ENCODE data around the gene SPRR3. TPM values are rescaled to one million over a fixed set of nuclear protein-coding genes. Genes with fewer than 3 reads are reported as not detected.
"Not testable (repeated sequence)": the region's sequence is repeated elsewhere in the genome, so short reads cannot be mapped to it uniquely, and the experiment has no call there.

The SPRR3 gene
- total RNA-seq, 1 experiment from 2014 or later = not detected

- no peaks in the 10 kb centered on the region for H3K36me3 ChIP-seq
- no peak for DNase-seq (ENCODE audit: low read depth in 1 of 2, low spot score in 2 of 2)
- H3K9me3 ChIP-seq (replicated peaks) = no peaks in the 10 kb centered on the region
- no peaks in the 10 kb centered on the region; the same call in 1 of the 2 replicates for H3K27me3 ChIP-seq (replicated peaks)
- H3K27ac ChIP-seq = no peak overlapping the region
- H3K4me1 ChIP-seq (replicated peaks) = no peaks in the 10 kb centered on the region
- no peak overlapping the region for H3K4me3 ChIP-seq
Measured at GRCh38 chr1:152996633-152997400, 4.7 kb upstream of the SPRR3 start.

GRCh38 chr1:152997901-152998300 lies 3.6 kb upstream of the SPRR3 start:
- H3K4me1 ChIP-seq (replicated peaks) = no peaks in the 10 kb centered on the region
- H3K4me3 ChIP-seq = no peak overlapping the region
- H3K27me3 ChIP-seq (replicated peaks) = no peaks in the 10 kb centered on the region; the same call in 1 of the 2 replicates
- H3K36me3 ChIP-seq = no peaks in the 10 kb centered on the region
- no peaks in the 10 kb centered on the region for H3K9me3 ChIP-seq (replicated peaks)
- no peak for DNase-seq (ENCODE audit: low read depth in 1 of 2, low spot score in 2 of 2)
- no peak overlapping the region for H3K27ac ChIP-seq

- Histone ChIP-seq H3K4me3 (no peak overlapping the region), H3K4me1 (replicated peaks) (no peaks in the 10 kb centered on the region), H3K27ac (no peak overlapping the region), H3K36me3 (no peaks in the 10 kb centered on the region), H3K27me3 (replicated peaks) (no peaks in the 10 kb centered on the region; the same call in 1 of the 2 replicates), H3K9me3 (replicated peaks) (no peaks in the 10 kb centered on the region)
- DNase-seq (ENCODE audit: low read depth in 1 of 2, low spot score in 2 of 2) = no peak
Measured at GRCh38 chr1:152998476-152998875, 3.1 kb upstream of the SPRR3 start.

- Histone ChIP-seq H3K27me3 (replicated peaks) (no peaks in the 10 kb centered on the region; the same call in 1 of the 2 replicates), H3K9me3 (replicated peaks) (no peaks in the 10 kb centered on the region), H3K4me3 (no peak overlapping the region), H3K4me1 (replicated peaks) (no peaks in the 10 kb centered on the region), H3K36me3 (no peaks in the 10 kb centered on the region), H3K27ac (no peak overlapping the region)
- no peak for DNase-seq (ENCODE audit: low read depth in 1 of 2, low spot score in 2 of 2)
Measured at GRCh38 chr1:152999818-153000217, 1.7 kb upstream of the SPRR3 start.

- no peak overlapping the region for H3K27ac ChIP-seq
- no peaks in the 10 kb centered on the region for H3K4me1 ChIP-seq (replicated peaks)
Measured at GRCh38 chr1:153000294-153000693, 1.3 kb upstream of the SPRR3 start.

GRCh38 chr1:153011235-153011758 lies 9.7 kb downstream of the SPRR3 start:
- H3K27me3 ChIP-seq (replicated peaks); H3K4me3 ChIP-seq; DNase-seq (ENCODE audit: low read depth in 1 of 2, low spot score in 2 of 2); H3K36me3 ChIP-seq; H3K27ac ChIP-seq; H3K9me3 ChIP-seq (replicated peaks); H3K4me1 ChIP-seq (replicated peaks): not testable (repeated sequence)

More at GRCh38 chr1:153000294-153000693, 1.3 kb upstream of the SPRR3 start:
- Histone ChIP-seq H3K9me3 (replicated peaks) (no peaks in the 10 kb centered on the region), H3K27me3 (replicated peaks) (no peaks in the 10 kb centered on the region; the same call in 1 of the 2 replicates), H3K4me3 (no peak overlapping the region), H3K36me3 (no peaks in the 10 kb centered on the region)
- DNase-seq (ENCODE audit: low read depth in 1 of 2, low spot score in 2 of 2) = no peak

- not testable (repeated sequence) for H3K36me3 ChIP-seq; H3K4me3 ChIP-seq; H3K27ac ChIP-seq; DNase-seq (ENCODE audit: low read depth in 1 of 2, low spot score in 2 of 2); H3K4me1 ChIP-seq (replicated peaks); H3K9me3 ChIP-seq (replicated peaks); H3K27me3 ChIP-seq (replicated peaks)
Measured at GRCh38 chr1:153021829-153022228, 20.3 kb downstream of the SPRR3 start.

- H3K27ac ChIP-seq; H3K4me3 ChIP-seq; H3K9me3 ChIP-seq (replicated peaks); H3K4me1 ChIP-seq (replicated peaks); DNase-seq (ENCODE audit: low read depth in 1 of 2, low spot score in 2 of 2); H3K36me3 ChIP-seq; H3K27me3 ChIP-seq (replicated peaks): not testable (repeated sequence)
Measured at GRCh38 chr1:153022340-153022739, 20.8 kb downstream of the SPRR3 start.

- H3K9me3 ChIP-seq (replicated peaks) = no peaks in the 10 kb centered on the region
- no peaks in the 10 kb centered on the region for H3K36me3 ChIP-seq
- H3K27ac ChIP-seq = no peak overlapping the region
- H3K4me1 ChIP-seq (replicated peaks) = no peaks in the 10 kb centered on the region
- H3K4me3 ChIP-seq = no peak overlapping the region
- no peaks in the 10 kb centered on the region; the same call in 1 of the 2 replicates for H3K27me3 ChIP-seq (replicated peaks)
- DNase-seq (ENCODE audit: low read depth in 1 of 2, low spot score in 2 of 2) = no peak
Measured at GRCh38 chr1:153023109-153023508, 21.6 kb downstream of the SPRR3 start.

- Histone ChIP-seq H3K4me3 (no peak overlapping the region), H3K4me1 (replicated peaks) (no peaks in the 10 kb centered on the region), H3K27me3 (replicated peaks) (no peaks in the 10 kb centered on the region; the same call in 1 of the 2 replicates), H3K36me3 (no peaks in the 10 kb centered on the region), H3K27ac (no peak overlapping the region), H3K9me3 (replicated peaks) (no peaks in the 10 kb centered on the region)
- no peak for DNase-seq (ENCODE audit: low read depth in 1 of 2, low spot score in 2 of 2)
Measured at GRCh38 chr1:153024413-153024812, 22.9 kb downstream of the SPRR3 start.

- Histone ChIP-seq H3K4me1 (replicated peaks) (no peaks in the 10 kb centered on the region), H3K36me3 (no peaks in the 10 kb centered on the region), H3K27ac (no peak overlapping the region), H3K4me3 (no peak overlapping the region), H3K27me3 (replicated peaks) (no peaks in the 10 kb centered on the region; the same call in 1 of the 2 replicates), H3K9me3 (replicated peaks) (no peaks in the 10 kb centered on the region)
- no peak for DNase-seq (ENCODE audit: low read depth in 1 of 2, low spot score in 2 of 2)
Measured at GRCh38 chr1:153025797-153026196, 24.2 kb downstream of the SPRR3 start.

- no peak for DNase-seq (ENCODE audit: low read depth in 1 of 2, low spot score in 2 of 2)
- no peaks in the 10 kb centered on the region for H3K4me1 ChIP-seq (replicated peaks)
- H3K9me3 ChIP-seq (replicated peaks) = no peaks in the 10 kb centered on the region
- H3K36me3 ChIP-seq = no peaks in the 10 kb centered on the region
- H3K27ac ChIP-seq = no peak overlapping the region
- H3K4me3 ChIP-seq = no peak overlapping the region
- H3K27me3 ChIP-seq (replicated peaks) = no peaks in the 10 kb centered on the region
Measured at GRCh38 chr1:153028766-153029165, 27.2 kb downstream of the SPRR3 start.

- H3K27me3 ChIP-seq (replicated peaks) = no peaks in the 10 kb centered on the region
- no peak within 1 kb of the TSS for H3K27ac ChIP-seq
- no peak within 1 kb of the TSS for H3K4me3 ChIP-seq
- no peak for DNase-seq (ENCODE audit: low read depth in 1 of 2, low spot score in 2 of 2)
- no peaks in the 10 kb centered on the region for H3K4me1 ChIP-seq (replicated peaks)
- H3K36me3 ChIP-seq = no peaks in the 10 kb centered on the region
- no peaks in the 10 kb centered on the region for H3K9me3 ChIP-seq (replicated peaks)
Measured at GRCh38 chr1:153030895-153031294, 29.3 kb downstream of the SPRR3 start, which contains the start of gene SPRR1B. Gene SPRR1B (plus strand): TSS chr1:153031203. CDS start chr1:153032346, 1,143 bp downstream.

- Histone ChIP-seq H3K36me3 (no peaks in the 10 kb centered on the region), H3K4me1 (replicated peaks) (no peaks in the 10 kb centered on the region), H3K9me3 (replicated peaks) (no peaks in the 10 kb centered on the region), H3K27me3 (replicated peaks) (no peaks in the 10 kb centered on the region), H3K4me3 (no peak overlapping the region), H3K27ac (no peak overlapping the region)
- DNase-seq (ENCODE audit: low read depth in 1 of 2, low spot score in 2 of 2) = no peak
Measured at GRCh38 chr1:153032073-153032472, 30.5 kb downstream of the SPRR3 start.

Measured in SJSA1 (cell line).